RPMI8226 (cell line): Measurements from ENCODE around the gene INSL3.

ENCODE experiments used
- DNase-seq: peaks from one replicate; pipeline ENCODE4 v3.0.0-alpha.2; 2015

Gene INSL3

DNA sequence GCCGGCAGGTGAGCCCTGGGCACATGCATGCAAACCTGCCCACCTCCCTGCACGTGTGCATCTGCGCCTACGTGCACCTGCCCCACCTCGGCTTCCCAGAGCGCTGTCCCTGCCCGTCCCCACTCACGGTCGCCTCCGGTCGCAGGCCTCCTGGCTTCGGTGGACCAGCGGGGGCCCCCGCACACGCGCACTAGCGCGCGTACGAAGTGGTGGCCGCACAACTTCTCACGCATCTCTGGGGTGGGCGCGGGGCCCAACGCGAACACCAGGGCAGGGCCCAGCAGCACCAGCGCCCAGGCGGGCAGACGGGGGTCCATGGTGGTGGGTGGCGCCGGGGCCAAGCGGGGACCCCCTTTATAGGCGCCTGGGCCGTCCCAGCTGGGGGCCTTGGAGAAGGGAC lies at the start of gene INSL3:
Gene INSL3, minus strand, starts transcription at position 330 of the 400 bp plus-strand sequence. Its CDS starts 13 bp downstream, at position 317.
- no peak for DNase-seq

GRCh38 chr19:17869114-17869608 lies 47.8 kb upstream of the INSL3 start:
- no peak for DNase-seq

GRCh38 chr19:17868669-17869068 lies 47.4 kb upstream of the INSL3 start:
- no peak for DNase-seq

DNA sequence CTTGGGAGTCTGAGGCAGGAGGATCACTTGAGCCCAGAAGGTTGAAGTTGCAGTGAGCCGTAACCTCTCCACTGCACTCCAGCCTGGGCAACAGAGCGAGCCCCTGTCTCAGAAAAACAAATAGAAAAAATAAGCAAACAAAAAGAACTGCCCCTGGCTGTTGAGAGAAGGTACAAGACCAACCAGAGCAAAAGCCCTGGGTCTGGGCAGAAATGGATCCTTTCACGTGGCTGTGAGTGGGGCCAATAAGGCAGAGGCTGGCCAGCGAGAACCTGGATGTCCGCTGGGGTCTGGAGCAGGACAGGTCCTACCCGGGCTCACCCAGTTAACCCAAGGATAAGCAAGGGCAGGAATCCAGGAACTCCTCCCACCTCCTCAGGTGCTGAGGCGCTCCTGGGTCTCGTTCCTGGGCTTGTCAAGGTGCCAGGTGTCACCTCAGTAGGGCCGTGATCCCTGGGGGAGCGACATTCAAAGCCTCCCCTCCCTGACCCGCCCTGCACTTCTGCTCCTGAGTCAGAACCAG lies 45.7 kb upstream of the INSL3 start:
- DNase-seq: no peak

- DNase-seq: no peak
These were observed 45.1 kb upstream of the INSL3 start for GRCh38 chr19:17866312-17866963.

GRCh38 chr19:17865364-17866311 lies 44.3 kb upstream of the INSL3 start:
- DNase-seq: peak; percentile 33

DNA sequence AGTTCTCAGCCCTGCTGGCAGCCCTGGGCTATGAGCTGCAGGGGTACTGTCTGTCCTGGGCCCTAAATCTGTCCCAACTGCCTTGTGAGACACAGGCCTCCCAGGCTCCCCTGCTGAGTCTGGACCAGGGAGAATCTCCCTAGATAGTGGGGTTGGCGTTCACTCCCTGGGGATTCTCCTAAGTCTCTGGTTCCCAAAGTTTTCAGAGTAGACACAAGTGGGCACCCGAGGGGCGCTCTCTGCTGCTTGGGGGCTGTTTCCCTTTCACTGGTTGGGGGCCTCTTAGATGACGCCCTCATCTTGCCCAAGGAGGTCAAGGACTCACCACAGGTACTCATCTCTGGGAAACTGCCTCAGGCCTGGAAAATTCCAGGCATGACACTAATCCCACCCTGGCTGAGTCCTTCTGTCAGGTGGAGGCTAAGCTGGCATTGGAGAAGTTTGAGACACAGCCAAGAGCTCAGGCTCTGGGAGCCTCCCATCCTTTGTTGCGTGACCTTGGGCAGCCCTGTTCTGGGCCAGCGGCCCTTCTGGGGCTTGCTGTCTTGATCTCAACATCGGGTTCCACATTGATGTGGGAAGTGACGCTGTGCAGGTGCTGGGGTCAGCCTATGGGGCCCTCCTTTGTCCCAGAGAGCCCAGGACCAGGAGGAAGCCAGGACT lies 42.3 kb upstream of the INSL3 start:
- no peak for DNase-seq

DNA sequence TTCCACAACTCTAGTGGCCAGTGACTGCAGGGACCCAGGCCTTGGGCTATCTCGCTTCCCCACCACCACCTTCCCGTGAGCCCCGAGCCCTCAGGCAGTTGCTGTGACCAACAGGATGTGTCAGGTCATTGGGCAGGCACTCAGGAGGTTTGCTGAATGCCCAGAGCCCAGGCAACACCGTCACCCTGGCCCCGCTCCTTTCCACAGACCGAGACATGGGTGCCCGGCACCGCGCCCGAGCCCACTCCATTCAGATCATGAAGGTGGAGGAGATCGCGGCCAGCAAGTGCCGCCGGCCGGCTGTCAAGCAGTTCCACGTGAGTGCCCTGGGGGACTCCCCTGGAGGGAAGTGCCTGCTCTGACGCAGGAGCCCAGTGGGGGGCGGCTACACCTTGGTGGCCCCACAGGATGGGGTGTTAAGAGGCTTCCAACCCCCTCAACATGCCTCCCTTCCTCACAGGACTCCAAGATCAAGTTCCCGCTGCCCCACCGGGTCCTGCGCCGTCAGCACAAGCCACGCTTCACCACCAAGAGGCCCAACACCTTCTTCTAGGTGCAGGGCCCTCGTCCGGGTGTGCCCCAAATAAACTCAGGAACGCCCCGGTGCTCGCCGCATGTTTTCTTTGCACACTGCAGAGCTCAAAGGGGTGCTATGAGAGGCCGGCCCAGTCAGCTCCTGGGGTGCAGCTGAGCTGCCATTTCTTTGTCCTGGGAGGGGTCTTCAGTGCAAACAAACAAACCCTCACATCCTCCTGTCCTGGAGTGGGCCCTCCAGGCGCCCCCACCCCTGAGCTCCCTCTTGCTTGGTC lies 41.6 kb upstream of the INSL3 start:
- no peak for DNase-seq

GRCh38 chr19:17861542-17862402 lies 40.5 kb upstream of the INSL3 start:
- no peak for DNase-seq

- DNase-seq: no peak
These were observed 39.7 kb upstream of the INSL3 start for GRCh38 chr19:17860993-17861360.

DNA sequence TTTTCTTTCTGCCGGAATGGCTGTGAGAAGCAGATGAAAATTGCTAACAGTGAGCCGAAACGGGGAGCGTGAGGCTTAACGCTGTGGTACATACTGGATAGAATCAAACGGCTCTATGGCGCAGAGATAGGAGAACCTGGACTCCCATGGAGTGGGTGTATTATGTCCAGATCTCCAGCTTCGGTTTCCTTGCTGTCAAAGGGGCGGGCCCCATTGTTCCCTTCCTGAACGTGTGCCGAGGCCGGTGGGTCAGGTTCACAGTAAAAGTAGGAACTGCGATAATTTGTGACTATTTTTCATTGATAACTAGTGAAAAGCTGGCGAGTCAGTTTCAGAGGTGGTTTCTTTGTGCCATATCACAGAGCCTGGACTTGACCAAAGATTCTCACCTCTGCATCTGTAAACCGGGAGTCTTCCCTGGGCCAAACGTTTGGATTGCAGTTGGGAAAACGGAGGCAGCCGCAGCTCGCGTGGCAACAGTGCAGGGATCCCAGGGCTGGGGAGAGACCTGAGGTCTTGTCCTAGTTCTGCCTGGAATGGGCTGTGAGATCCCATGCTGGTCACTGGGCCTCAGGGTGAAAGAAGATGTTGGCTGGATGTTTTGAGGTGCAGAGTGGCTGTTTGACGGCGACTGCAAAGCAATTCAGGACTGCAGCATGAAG lies 39.1 kb upstream of the INSL3 start:
- DNase-seq: no peak

GRCh38 chr19:17859533-17860330 lies 38.4 kb upstream of the INSL3 start, which contains the start of gene RPL18A:
TSS of gene RPL18A (plus strand) at chr19:17859910. CDS start at chr19:17859957, 47 bp downstream.
- DNase-seq: peak; percentile 99

DNA sequence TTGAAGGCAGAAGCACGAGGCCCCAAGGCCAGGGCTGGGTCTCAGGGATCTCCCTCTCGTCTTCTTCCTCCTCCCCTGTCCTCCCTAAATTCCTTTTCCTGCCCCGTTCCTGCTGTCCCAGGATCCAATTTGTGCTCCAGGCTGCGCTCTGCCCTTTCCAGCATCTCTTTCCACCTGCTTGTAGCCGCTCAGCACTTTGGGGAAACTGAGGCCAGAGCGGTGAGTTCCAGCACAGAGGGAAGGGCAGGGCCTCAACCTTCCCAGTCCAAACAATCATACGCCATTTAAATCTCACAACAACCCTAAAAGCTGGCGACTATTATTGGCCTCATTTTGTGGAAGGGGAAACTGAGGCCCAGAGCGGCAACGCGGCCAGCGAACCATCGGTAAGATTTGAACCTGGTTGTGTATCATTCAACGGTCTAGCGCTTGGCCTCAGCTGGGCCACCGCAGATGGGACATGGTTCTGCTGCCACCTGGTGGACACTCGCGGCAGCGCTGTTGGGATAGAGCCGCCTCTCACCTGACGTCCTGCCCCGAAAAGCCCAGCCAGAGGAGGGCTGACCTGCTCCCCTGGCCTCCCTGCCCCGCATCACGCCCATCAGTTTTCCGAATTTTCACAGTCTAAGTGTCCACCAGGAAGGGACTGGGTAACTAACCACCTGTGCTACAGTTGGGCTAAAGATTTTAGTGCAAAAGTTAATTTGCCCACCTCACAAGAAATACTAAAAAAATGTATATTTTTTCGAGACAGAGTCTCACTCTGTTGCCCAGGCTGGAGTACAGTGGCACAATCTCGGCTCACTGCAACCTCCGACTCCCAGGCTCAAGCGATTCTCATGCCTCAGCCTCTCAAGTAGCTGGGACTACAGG lies 34.2 kb upstream of the INSL3 start:
- DNase-seq: peak; percentile 87

DNA sequence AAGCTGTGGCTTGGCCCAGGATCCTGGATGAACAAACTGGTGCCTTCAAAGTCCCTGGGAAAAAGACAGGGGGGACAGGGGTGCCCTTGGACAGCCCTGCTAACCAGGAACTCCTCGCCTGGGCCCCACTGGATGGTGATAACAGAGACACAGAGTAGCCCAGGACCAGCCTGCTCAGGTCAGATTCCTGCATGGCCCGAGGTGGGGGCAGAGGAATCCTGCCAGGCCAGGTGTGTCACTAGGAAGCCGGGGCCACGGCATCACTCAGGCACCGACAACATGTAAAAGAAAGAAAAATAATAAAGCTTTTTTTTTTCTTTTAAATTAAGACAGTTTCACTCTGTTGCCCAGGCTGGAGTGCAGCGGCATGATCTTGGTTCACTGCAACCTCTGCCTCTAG lies 32.7 kb upstream of the INSL3 start:
- no peak for DNase-seq

DNA sequence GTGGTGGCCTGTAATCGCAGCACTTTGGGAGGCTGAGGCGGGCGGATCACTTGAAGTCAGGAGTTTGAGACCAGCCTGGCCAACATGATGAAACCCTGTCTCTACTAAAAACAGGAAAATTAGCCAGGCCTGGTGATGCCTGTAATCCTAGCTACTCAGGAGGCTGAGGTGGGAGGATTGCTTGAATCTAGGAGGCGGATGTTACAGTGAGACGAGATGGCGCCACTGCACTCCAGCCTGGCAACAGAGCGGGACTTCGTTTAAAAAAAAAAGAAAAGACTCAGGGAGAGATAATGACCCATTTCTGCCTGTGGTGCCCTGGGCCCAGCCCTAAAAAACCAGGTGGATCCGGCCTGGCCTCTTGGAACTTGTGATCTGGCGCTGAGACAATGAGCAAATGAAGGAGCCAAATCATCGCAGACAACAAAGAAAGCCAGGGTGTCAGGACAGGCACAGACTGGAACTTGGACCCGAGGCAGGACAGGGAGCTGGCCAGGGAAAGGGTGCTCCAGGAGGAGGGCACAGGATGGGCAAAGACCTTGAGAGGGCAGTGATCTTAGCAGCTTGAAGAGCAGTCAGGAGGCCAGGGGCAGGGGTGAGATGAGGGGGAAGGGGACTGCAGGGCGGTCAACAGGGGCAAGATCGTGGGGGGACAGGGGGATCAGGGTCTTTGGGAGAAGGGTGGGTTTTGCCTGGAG lies 27.4 kb upstream of the INSL3 start:
- no peak for DNase-seq

GRCh38 chr19:17847538-17848366 lies 26.4 kb upstream of the INSL3 start, which contains the start of gene JAK3:
TSS of gene JAK3 (minus strand) at chr19:17847982. CDS start at chr19:17844417, 3,565 bp downstream.
- DNase-seq: peak; percentile 52

GRCh38 chr19:17846146-17846545 lies 24.8 kb upstream of the INSL3 start:
- DNase-seq: no peak
